Activated T-helper 1 cell treated with anti-CD3 and anti-CD28 coated beads, Interleukin-2, amount 50 U/mL, for 16 hours (primary cell): Measurements from ENCODE around the gene RPP14.
A peak's percentile ranks its signal among the peaks of the same experiment; 100 is the strongest.
"Not testable (repeated sequence)": the region's sequence is repeated elsewhere in the genome, so short reads cannot be mapped to it uniquely, and the experiment has no call there.

ENCODE experiments used
- DNase-seq, 2 donors: peaks; one replicate each; pipeline ENCODE4 v3.0.0-alpha.2; 2020; ENCODE audit warnings: low read depth in 1 of 2, low spot score in 1 of 2

RPP14 gene

DNA sequence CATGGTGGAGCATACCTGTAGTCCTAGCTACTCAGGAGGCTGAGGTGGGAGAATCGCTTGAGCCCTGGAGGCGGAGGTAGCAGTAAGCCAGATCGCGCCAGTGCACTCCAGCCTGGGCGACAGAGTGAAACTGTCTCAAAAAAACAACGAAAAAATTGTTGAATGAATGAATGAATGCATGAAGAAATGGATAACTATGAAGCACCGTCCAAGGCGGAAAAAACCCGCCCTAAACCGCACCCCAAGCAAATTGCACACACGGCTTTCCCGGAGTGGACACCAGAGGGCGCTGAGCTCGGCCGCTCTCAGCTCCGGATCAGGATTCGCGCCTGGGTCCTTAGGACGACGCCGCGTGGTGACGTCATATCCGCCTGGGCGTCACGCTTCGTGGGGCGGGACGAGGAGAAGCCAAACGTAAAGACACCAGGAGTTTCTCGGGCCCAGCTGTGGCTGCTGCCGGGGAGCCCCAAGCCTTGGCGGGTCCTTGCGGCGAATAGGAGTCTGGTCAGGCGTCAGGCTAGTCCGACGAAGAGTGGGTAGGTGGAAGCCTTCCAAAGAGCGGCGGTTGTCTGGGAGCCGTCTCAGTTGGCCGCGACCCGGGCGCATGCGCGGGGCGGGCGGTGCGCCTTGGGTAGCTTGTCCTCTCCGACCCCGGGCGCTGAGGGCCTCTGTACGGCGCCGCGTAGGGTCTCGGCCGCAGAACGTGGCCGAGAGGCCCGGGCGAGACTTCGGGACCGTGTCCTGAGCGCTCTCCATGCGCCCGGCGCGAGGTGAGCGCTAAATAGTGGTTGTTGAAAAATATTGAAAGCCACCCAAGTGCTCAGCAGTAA lies at the start of gene RPP14, which contains the start of gene HTD2:
Gene RPP14, plus strand, starts transcription at position 364 of the 830 bp plus-strand sequence. CDS start 4,085 bp downstream, outside the sequence.
Gene HTD2, plus strand, starts transcription at position 639 of the 830 bp plus-strand sequence. CDS start 11,094 bp downstream, outside the sequence.
- peak; percentile 96 to 99 for DNase-seq

DNA sequence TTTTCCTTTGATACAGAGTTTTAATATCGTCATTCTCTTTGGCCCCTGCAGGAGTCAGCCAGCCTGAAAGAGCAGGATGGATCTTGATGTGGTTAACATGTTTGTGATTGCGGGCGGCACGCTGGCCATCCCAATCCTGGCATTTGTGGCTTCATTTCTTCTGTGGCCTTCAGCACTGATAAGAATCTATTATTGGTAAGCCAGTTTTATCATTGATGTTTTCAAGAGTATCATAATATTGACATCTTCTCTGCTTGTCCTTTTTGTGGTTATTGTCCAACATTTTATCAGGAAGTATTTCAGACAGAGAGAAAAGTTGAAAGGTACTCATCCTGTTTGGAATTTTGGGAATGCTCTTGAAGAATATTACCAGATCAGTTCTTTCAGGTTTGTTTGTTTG lies 49.5 kb upstream of the RPP14 start:
- DNase-seq = no peak

DNA sequence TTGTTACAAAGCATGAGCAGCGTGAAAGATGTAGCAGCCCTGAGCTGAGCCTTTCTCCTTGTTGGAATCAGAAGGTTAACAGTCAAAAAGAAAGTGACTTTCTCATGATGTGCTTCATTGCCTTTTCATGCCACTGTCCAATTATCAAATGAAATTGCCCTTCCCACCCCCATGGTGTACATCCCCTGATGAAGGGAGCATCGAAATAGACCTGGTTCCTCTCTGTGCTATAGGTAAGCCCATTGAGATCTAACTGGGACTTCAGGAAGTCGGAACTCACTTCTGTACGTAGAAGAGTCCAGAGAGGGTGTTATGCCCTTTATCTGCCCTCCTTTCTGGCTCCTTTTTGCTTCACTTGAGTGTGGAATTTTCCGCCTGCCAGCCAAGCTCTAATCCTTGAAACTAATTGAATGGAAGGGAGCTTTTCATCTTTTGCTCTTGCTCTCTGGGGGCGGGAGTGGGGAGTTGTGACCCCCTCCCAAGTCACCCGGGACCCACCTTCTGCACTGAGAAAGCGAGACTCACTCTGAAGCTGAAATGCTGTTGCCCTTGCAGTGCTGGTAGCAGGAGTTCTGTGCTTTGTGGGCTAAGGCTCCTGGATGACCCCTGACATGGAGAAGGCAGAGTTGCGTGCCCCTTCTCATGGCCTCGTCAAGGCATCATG lies 47.5 kb upstream of the RPP14 start:
- no peak for DNase-seq

DNA sequence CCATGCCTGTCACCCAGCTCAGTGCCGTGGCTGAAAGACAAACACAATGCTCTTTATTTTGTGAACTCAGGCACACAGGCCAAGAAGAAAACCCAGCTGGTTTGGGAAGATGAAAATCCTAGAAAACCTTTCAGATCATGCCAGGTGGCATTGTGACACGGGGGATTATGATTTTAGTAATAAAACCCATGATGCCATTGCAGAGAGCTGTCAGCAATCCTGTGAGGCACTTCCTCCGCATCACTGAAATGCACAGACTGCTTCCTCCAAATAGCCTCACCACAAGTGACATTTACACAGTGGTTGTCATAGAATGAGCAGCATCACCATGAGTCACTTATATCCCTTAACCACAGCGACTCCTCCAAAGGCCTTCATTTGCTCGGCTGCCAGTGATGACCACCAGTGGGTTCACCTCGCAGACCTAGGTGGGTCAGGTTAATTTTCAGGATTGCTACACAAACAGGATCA lies 45.7 kb upstream of the RPP14 start:
- no peak for DNase-seq

DNA sequence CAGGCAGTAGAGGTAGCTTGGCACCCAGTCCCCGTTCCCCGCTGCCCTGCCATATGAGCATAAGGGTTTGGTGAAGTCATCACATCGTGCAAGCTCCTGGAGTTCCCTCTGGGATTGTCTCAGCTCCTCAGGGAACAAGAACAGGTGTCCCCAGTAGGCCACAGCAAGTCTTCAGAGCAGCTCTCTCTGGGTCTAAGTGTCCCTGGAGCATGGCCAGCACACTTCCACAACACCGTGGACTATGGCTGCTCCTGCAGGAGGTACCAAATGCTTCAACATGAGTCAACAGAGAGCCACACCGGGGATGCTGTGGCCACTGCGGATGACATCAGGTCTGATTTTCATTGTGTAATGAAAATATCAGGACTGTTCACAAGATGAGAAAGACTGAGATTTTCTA lies 45.3 kb upstream of the RPP14 start:
- DNase-seq = no peak

DNA sequence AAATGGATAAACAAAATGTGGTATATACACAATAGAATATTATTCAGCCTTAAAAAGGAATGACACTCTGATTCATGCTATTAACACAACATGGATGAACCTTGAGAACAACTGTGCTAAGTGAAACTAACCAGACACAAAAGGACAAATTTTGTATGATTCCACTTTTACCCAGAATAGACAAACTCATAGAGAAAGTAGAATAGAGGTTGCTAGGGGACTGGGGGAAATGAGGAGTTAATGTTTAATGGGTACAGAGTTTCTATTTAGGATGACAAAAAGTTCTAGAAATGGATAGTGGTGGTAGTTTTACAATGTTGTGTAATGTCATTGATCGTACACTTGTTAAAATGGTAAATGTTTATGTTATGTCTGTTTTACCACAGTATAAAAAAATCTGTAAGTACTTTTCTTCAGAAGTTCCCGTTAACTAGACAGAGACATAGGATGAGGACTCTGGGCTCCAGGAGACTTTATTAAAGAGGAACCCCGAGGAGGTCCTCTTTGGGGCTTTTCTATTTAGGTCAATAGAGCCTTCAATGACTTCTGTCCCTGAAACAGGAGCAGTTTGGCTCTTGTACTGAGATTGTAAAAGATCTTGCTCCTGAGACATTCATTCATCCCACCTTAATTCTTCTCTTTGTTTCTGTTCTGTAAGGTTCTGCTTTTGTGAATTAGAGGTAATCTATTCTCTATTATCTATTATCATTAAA lies 43.9 kb upstream of the RPP14 start:
- no peak for DNase-seq

DNA sequence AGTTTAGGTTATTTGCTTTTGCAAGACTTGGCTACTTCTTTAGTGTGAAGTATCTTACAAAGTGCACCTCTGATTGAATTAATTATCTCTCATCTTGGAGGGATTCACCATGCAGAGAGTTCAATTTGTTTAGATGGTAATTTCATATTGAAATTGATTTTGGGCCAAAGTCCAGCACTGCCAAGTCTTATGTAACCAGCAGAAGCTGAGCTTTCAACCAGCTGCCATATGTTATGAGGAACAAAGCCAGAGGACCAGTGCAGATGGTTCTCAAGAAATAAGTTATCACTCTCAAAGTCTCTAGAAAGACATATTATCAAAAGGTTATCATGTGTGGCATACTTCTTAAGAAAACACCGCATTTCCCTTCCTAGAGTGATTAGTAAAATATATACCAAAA lies 39.5 kb upstream of the RPP14 start:
- DNase-seq = no peak

DNA sequence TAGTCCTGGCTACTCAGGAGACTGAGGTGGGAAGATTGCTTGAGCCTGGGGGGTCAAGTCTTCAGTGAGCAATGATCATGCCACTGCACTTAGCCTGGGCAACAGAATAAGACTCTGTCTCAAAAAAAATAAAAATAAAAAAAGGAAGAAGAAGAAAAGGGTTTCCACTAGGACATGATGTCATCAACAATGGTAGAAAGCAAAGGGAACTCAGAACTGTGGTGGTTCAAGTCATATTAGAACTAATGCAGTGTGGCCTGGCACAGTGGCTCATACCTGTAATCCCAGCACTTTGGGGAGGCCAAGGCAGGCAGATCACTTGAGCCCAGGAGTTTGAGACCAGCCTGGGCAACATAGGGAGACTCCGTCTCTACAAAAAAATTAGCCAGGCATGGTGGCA lies 38.5 kb upstream of the RPP14 start:
- DNase-seq = not testable (repeated sequence)

DNA sequence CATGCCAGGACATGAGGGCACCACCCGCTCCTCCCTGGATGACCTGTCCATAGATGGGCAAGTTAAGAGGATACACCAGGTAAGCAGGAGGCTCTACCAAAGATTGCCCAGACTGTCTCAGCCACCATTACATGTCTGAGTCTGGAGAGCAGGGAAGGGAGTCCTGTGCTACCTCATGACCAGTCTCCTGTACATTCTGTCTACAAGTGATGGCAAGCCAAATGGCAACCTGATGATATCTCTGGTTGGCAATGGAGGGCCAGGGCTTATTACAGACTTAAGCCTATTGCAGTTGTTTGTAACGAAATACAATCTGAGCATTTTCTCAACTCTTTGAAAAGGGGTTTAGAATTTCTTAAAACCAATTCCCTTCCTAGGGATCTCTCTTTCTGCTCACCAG lies 36.7 kb upstream of the RPP14 start:
- DNase-seq = no peak

DNA sequence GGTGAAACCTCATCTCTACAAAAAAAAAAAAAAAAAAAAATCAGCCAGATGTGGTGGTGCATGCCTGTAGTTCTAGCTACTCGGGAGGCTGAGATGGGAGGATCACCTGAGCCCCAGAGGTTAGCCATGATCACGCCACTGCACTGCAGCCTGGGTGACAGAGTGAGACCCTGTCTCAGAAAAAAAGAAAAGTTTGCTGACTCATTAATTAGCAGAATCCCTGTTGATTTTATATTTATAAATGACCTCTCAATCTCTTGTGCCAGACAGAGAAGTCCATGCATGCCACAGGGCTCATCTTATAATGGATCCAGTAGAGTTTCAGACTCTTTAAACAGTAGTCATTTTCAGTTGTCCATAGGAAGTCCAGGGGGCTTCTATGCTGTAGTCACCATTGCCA lies 35.6 kb upstream of the RPP14 start:
- no peak for DNase-seq

DNA sequence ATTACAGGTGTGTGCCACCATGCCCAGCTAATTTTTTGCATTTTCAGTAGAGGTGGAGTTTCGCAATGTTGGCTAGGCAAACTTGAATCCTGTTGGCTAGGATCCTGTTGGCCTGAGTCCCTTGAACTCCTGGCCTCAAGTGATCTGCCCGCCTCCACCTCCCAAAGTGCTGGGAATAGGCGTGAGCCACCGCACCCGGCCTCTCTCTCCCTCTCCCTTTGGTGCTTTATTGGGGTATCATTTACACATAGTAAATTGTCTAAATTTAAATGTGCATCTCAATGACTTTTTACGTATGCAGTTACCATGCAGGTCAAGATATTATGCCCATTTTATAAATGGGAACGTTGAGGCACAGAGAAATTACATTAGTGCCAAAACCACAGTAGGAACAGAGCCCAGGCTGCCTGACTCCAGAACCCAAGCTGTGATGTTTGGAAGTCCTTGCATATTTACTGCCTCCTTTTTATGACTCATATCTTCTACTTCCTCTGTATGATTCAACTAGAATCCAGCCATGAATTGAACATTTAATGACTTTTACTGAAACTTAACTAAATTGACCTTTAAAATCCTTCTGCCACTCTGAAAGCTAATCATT lies 34.0 kb upstream of the RPP14 start:
- no peak for DNase-seq

DNA sequence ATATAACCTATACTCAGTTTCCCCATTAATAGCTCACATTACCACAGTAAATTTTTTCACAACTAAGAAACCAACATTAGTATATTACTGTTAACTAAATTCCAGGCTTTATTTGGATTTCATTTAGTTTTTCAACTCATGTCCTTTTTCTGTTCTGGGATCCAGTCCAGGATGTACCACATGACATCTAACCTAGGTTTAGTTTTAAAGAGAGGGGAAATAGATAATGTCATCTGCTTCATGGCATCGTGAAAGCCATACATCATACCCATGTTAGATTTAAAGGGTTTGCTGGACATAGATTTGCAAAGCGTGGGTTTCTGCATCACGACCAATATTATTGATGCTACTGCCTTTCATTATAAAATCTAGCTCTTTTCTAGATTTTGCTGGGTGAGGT lies 33.2 kb upstream of the RPP14 start:
- no peak for DNase-seq

DNA sequence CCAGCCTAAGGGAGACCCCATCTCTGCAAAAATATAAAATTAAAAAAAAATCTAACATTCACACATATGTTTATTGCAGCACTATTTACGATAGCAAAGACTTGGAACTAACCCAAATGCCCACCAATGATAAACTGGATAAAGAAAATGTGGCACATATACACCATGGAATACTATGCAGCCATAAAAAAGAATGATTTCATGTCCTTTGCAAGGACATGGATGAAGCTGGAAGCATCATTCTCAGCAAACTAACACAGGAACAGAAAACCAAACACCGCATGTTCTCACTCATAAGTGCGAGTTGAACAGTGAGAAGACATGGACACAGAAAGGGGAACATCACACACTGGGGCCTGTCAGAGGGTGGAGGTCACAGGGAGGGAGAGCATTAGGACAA lies 32.7 kb upstream of the RPP14 start:
- not testable (repeated sequence) for DNase-seq

DNA sequence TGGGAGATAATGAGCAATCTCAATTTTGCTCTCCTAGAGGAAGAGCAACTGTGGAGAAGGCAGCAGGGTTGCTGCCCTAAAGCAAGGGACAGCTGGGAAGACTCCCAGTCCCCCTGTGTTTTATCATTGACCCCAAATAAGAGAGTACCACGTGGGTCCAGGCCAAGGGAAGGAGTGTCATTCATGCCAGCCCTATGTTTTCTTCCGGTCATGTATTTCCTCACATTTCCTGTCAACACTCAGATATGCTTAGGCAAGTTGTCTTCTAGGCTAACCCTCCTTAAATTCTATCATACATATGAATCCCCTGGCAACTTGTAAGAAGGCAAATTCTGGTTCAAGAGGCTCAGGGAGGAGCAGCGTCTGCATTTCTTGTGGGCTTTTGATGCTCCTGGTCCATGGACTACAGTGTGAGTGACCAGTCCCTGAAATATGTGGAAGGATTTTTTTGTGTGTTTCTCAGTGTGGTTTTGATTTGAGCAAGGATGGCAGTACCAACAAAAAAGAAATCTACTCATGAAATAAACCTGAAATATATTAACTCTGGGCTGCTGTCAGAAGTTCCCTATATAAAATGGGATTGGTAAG lies 31.9 kb upstream of the RPP14 start:
- DNase-seq = no peak

DNA sequence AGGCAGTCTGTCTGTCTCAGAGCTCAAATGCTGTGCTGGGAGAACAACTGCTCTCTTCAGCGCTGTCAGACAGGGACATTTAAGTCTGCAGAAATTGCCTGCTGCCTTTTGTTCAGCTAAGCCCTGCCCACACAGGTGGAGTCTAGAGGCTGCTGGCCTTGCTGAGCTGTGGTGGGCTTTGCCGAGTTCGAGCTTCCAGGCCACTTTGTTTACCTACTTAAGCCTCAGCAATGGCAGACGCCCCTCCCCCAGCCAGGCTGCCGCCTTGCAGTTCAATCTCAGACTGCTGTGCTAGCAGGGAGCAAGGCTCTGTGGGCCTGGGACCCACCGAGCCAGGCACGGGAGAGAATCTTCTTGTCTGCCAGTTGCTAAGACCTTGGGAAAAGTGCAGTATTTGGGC lies 25.0 kb upstream of the RPP14 start:
- DNase-seq = no peak

DNA sequence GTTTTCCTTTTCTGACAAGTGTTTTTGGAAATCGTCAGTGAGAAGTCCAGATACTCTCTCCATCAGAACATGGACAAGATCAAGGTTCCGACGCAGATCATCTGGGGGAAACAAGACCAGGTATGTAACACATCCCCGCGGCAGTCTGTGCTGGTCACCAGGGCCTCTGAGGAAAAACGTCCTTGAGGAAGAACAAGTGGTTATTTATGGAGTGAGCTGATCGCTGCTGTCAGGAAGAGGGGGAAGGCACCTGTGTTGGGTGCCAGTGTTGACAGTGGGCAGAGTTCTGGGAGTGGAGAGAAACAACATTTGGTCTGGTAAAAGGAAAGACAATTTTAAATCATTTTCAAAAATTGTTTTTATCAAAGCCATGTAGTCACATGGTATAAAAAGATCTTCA lies 20.7 kb upstream of the RPP14 start:
- no peak for DNase-seq

DNA sequence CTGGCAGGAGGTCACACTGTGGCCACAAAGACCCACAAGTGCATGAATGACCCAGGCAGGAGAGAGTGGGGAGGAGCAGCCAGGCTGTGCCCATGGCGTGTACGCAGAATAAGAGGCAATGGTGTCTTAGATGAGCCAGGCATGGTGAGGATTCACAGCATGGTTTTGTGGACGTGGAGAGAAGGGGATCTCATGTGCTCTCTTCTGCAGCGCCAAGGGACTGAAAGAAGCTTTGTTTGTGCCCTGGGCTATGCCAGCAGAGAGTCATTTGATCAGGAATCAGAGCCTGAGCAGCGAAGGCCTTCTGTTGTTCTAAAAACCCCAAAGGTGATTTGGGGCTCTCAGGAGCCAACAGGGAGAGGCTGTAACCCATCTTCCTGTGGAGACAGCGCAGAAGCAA lies 18.7 kb upstream of the RPP14 start:
- no peak for DNase-seq

DNA sequence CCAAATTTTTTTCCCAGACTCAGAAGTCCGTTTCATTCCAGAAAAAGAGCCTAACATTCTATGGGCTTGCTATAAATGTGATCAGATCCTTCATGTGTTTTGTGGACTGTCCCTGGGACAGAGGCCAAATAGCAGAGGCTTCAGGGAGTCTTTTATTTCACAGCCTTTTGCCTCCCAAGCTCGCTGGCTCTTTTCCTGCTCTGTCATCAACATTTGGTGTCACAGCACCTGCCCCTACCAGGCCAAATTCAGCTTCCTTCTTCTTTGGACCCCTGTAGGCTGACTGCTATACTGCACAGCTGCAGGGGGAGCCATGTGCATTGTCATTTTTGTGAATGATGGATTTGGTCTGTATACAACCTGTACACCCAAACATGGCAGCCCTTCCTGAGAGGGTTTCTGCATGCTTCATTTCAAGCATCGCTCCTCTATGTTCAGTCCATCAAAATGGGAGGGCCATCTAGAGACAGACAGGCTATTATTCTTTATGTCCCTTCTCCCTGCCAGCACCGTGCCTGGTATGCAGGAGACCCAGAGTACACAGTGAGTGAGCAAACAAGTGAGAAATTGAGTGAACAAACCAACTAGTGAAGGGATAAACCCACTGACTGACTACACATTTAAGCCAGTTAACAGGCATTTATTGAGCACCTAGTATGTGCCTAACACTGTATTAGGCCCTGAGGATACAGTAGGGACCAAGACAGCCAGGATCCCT lies 17.9 kb upstream of the RPP14 start:
- DNase-seq = no peak

DNA sequence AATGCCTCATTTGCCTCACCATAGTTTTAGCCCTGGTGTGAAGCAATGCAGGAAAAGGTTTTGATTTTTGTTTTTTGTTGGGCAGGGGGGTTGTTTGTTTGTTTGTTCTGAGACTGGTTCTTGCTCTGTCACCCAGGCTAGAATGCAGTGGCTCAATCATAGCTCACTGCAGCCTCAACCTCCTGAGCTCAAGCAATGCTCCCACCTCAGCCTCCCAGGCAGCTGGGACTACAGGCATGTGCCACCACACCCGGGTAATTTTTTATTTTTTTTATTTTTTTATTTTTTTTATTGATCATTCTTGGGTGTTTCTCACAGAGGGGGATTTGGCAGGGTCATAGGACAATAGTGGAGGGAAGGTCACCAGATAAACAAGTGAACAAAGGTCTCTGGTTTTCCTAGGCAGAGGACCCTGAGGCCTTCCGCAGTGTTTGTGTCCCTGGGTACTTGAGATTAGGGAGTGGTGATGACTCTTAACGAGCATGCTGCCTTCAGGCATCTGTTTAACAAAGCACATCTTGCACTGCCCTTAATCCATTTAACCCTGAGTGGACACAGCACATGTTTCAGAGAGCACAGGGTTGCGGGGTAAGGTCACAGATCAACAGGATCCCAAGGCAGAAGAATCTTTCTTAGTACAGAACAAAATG lies 17.0 kb upstream of the RPP14 start:
- DNase-seq = not testable (repeated sequence)

DNA sequence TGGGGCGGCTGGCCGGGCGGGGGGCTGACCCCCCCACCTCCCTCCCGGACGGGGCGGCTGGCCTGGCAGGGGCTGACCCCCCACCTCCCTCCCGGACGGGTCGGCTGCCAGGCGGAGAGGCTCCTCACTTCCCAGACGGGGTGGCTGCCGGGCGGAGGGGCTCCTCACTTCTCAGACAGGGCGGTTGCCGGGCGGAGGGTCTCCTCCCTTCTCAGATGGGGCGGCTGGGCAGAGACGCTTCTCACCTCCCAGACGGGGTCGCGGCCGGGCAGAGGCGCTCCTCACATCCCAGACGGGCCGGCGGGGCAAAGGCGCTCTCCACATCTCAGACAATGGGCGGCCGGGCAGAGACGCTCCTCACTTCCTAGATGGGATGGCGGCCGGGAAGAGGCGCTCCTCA lies 15.6 kb upstream of the RPP14 start:
- DNase-seq = not testable (repeated sequence)
